HG03575 (cell line): Measurements from ENCODE around the gene CYP24A1.

ENCODE experiments used
- ATAC-seq: cut with Tn5 transposase; IDR thresholded peaks from one replicate; pipeline ENCODE4 v1.9.1; 2021; ENCODE audit not compliant: unreplicated experiment, insufficient number of reproducible peaks, low FRiP score; ENCODE audit errors: extremely low read depth

CYP24A1 gene

DNA sequence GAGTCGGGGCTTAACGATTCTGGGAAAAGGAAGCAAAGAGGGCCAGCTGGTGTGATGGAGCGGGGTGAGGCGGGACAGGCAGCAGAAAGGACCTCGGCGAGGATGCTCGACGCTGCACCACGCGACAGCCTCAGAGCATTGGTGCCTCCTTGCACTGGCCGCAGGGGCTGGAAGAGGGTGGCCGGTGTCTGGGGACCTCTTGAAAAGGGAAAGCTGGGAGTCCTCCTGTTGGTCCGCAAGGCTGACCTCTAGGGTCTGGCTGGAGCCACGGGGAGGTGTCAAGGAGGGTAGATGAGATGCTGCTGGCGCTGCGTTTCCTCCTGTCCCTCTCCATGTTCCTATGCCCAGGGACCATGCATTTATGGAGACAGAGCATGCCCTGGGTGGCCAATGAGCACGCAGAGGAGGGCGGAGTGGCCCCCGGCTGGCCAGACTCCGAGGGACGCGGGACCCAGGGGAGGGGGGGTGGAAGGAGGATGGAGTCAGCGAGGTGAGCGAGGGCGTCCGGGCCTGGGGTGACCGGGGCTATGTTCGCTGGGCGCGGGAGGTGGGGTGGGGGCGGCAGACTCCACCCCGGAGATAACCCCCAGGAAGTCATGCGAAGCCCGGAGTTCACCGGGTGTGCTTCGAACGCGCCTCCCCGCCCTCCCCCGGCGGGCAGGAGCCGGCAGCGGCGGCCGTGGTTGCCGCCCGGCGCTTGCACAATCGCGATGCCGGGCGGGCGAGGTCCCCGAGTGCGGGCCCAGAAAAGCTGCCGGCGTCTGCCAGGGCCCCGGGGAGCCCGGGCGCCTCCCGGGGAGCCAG lies at the start of gene CYP24A1:
Gene CYP24A1 (minus strand): TSS at position 334 of the 804 bp plus-strand sequence. CDS start 407 bp downstream, outside the sequence.
- no peak for ATAC-seq

- no peak for ATAC-seq
These were observed 49.5 kb upstream of the CYP24A1 start for GRCh38 chr20:54223285-54223684.

- ATAC-seq, result no peak
These were observed 48.5 kb upstream of the CYP24A1 start for GRCh38 chr20:54221996-54222890.

GRCh38 chr20:54221353-54221752 lies 47.6 kb upstream of the CYP24A1 start:
- ATAC-seq, result no peak

DNA sequence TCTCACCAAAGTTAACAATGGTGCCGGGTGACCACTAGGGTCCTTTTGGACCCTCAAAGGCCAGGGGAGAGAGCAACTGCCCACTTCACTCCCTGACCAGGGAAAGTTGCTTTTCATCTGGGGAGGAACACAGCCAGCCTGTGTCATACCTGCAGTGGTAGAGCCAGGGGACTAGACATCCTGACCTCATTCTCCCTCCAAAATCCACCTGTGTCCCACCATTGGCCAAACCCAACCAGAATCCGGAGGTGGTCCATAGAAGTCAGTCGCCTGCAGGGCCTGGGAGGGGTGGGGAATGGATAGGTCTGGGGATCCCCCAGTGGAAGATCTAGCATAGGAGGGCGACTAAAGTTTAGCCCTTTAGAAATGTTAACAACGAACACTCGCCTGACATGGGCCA lies 46.9 kb upstream of the CYP24A1 start:
- ATAC-seq, result no peak

GRCh38 chr20:54219751-54220426 lies 46.1 kb upstream of the CYP24A1 start:
- ATAC-seq, result no peak

GRCh38 chr20:54218470-54218869 lies 44.7 kb upstream of the CYP24A1 start:
- ATAC-seq, result no peak

DNA sequence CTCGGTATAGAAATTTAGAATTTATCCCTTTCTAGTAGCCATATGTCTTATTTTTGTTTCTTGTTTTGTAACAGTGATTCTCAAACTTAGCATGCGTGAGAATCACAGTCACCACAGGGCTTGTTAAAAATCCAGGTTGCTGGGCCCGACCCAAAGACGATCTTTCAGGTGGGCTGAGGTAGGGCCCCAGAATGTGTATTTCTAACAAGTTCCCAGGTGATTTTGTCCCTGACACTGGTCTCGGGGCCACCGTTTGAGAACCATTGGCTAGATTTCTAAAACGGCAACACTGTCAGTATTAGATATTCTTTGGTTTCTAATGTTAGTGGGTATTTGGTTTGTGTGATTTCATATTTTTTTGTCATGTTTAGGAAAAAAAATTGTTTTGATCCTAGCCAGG lies 44.0 kb upstream of the CYP24A1 start:
- no peak for ATAC-seq

DNA sequence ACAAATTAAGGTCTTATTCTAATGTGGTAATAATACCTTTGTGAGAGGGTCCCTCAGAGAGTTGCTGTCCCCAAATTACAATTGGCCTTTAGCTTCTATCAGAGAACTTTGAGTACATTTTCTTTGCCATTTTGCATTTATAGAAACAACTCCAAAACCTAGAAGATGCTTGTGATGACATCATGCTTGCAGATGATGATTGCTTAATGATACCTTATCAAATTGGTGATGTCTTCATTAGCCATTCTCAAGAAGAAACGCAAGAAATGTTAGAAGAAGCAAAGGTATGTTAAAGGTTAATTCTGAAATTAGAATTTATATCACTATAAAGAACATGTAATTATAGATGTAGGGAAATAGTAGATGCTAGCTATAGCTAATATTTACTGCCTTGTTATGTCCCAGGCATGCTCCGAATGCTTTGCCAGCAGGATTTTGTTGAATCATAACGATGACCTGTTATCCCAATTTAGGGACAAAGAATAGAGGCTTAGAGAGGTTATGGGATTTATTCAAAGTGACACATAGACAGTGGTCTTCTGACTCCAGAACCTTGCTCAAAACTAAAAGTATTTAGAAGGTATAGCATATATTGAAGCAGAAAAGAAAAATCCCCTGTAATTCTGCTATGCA lies 41.5 kb upstream of the CYP24A1 start:
- ATAC-seq, result no peak

GRCh38 chr20:54214566-54214965 lies 40.8 kb upstream of the CYP24A1 start:
- ATAC-seq, result no peak

GRCh38 chr20:54212871-54213270 lies 39.1 kb upstream of the CYP24A1 start:
- ATAC-seq, result no peak

- no peak for ATAC-seq
These were observed 38.4 kb upstream of the CYP24A1 start for GRCh38 chr20:54212226-54212625.

DNA sequence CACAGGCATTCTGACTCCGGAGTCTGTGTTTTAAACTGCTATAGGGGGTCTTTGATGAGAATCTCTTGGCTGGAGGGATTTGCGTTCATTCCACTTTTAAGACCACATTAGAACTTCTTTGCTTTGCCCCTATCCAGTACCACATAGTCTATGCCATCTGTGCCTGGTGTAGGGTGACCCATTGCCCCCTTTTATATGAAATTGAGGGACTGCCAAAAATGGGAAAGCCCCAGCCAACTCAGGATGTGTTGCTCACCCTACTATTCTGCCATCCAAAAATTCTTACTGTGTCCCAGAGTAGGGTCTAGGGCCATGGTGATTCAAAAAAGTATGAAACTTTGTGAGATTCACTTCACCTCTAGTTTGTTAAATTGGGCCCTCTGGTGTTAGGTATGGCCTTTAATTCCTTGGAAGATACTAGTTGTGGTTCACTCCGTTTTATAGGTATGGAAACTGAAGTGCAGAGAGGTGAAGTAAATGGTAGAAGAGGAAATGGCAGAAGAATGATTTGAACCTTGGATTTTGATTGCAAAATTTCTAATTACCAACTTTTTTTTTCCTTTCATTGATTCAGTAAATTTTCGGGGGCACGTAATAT lies 35.5 kb upstream of the CYP24A1 start:
- no peak for ATAC-seq

- no peak for ATAC-seq
These were observed 34.9 kb upstream of the CYP24A1 start for GRCh38 chr20:54208548-54209176.

GRCh38 chr20:54207743-54208547 lies 34.2 kb upstream of the CYP24A1 start, which contains the start of gene PFDN4:
Gene PFDN4, plus strand, starts transcription at chr20:54208087. Its CDS starts 14 bp downstream, at chr20:54208101.
- ATAC-seq, result peak; percentile 77

- no peak for ATAC-seq
These were observed 33.4 kb upstream of the CYP24A1 start for GRCh38 chr20:54207053-54207742.

DNA sequence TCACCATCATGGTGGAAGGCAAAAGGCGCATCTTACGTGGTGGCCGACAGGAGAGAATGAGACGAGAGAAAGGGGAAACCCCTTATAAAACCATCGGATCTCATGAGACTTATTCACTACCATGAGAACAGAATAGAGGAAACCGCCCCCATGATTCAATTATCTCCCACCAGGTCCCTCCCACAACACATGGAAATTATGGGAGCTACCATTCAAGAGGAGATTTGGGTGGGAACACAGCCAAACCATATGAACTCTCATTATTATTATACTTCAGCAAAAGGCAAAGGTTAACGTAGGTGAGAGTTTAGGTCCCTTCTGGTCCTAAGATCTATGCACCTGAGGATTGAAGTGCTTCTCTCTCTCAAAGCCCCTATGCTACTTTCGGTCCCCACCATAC lies 31.7 kb upstream of the CYP24A1 start:
- no peak for ATAC-seq
